Measurements from ENCODE around the gene BTN2A1. TPM values are rescaled to one million over a fixed set of nuclear protein-coding genes. Genes with fewer than 3 reads are reported as not detected.
A peak's percentile ranks its signal among the peaks of the same experiment; 100 is the strongest.

Gene BTN2A1
- total and polyA plus RNA-seq, 9 of the 15 experiments (the other 6 are each of a cell fraction or from before 2014, with no cell fraction given) = 6.7 to 22.1 (median 16.4) TPM

- Histone ChIP-seq H3K4me2 (ENCODE audit: insufficient read depth, low read length) (peak overlapping the region; percentile 74), H3K9ac (ENCODE audit: insufficient read depth in 1 of 2, low read depth in 2 of 2, low read length in 2 of 2) (peak overlapping the region in 1 of 2 experiments; percentile 76; a peak in 2 of 4 replicates), H3K9me1 (ENCODE audit: control insufficient read depth, insufficient read depth, low read length) (peaks cover 2% of the 10 kb centered on the region), H3K9me3 (replicated peaks; ENCODE audit: control insufficient read depth, insufficient read depth, low read depth, low read length) (0 out of 2 replicates have a peak, but pooled peaks cover 6% of the 10 kb centered on the region), H3K27me3 (ENCODE audit: control insufficient read depth in 2 of 2, insufficient read depth in 2 of 2, low read length in 2 of 2) (no peaks in the 10 kb centered on the region), H3K4me3 (peak overlapping the region; percentile 26; the same call in 1 of the 2 replicates), H4K20me1 (replicated peaks; ENCODE audit: control insufficient read depth, insufficient read depth, low read length) (no peaks in the 10 kb centered on the region), H2AFZ (ENCODE audit: low read depth, low read length) (peak overlapping the region; percentile 95), H3K27ac (ENCODE audit: extremely low read depth, low read depth, low read length) (peak overlapping the region; percentile 75), H3K79me2 (ENCODE audit: control insufficient read depth, insufficient read depth, low read length) (no peaks in the 10 kb centered on the region), H3K36me3 (ENCODE audit: control insufficient read depth, insufficient read depth, low read length) (peaks cover 9% of the 10 kb centered on the region), H3K4me1 (replicated peaks in 1 of 2; ENCODE audit: control insufficient read depth in 2 of 2, insufficient read depth in 2 of 2, low read length in 2 of 2) (peaks cover 30 to 42% of the 10 kb centered on the region in 2 experiments)
- POLR2A ChIA-PET = interaction anchor here (0.7 to 2.5 kb wide), 9 partner anchors 11 to 285 kb away, joined by 3 to 18 read pairs (median 3); no protein-coding TSS in a partner anchor
- BruUV-seq (replicated peaks) = no TSS peak
- DNase-seq (ENCODE audit: extremely low read depth in 1 of 4, low spot score in 3 of 4) = no peak
- CTCF ChIA-PET (ENCODE audit: low intra/inter-chr PET ratio) = no interaction called here
- TF ChIP-seq RFX1 (IDR thresholded peaks at IDR 0.05) = 0 out of 2 replicates have a peak, but pooled peaks have one; percentile 12
- TF ChIP-seq KHSRP (IDR thresholded peaks at IDR 0.05) = peak; percentile 63; the same call in 1 of the 2 replicates
- no peak for TF ChIP-seq JUN (IDR thresholded peaks at IDR 0.05; ENCODE audit: borderline replicate concordance, low read depth, low read length)
- TF ChIP-seq JUN (CRISPR knock-in tag; IDR thresholded peaks at IDR 0.05; ENCODE audit: borderline replicate concordance) = no peak
- TF ChIP-seq TAF9B (IDR thresholded peaks at IDR 0.05; ENCODE audit: partially characterized antibody) = peak; percentile 15
- TF ChIP-seq MTA2 (IDR thresholded peaks at IDR 0.05; ENCODE audit: low read depth) = no peak
- TF ChIP-seq NCOA2 (IDR thresholded peaks at IDR 0.05; ENCODE audit: partially characterized antibody in 2 of 2) = peak in 1 of 2 experiments; percentile 95
- 0 out of 2 replicates have a peak, but pooled peaks have one; percentile 18 for TF ChIP-seq ZNF395 (CRISPR knock-in tag; IDR thresholded peaks at IDR 0.05)
- intact Hi-C loops (cut with micrococcal nuclease) = no loop called here
- FAIRE-seq = no peak
- in situ Hi-C loops (cut with MboI) = no loop called here
- 67% methylated on average over 1 of the region's 1 CpG for WGBS (ENCODE audit: insufficient coverage, low coverage, missing lambda C conversion rate)
- ATAC-seq = no peak
These were observed 15.6 kb downstream of the BTN2A1 start for GRCh38 chr6:26473429-26473757.
